GM12865 (cell line): ENCODE measurements around the gene FAM135A.
A peak's percentile ranks its signal among the peaks of the same experiment; 100 is the strongest.

Experiments
- DNase-seq: peaks from one replicate; pipeline ENCODE4 v3.0.0; 2010; ENCODE audit warnings: low read depth
- H3K4me3 ChIP-seq: 2 replicates; pipeline ENCODE4 v1.5.1; 2011; ENCODE audit warnings: mild to moderate bottlenecking, low read depth, low read length, control low read depth
- CTCF ChIP-seq: IDR thresholded peaks from 2 replicates; pipeline ENCODE4 v1.5.1; 2011; ENCODE audit warnings: low read length, control low read depth, low read depth, inconsistent platforms; ENCODE audit not compliant: insufficient read depth; ENCODE audit errors: missing control alignments

FAM135A gene

GRCh38 chr6:70503813-70504465, 90.6 kb downstream of the FAM135A start:
- DNase-seq = no peak
- no peak overlapping the region for H3K4me3 ChIP-seq
- no peak for TF ChIP-seq CTCF

- no peak for TF ChIP-seq CTCF
- DNase-seq = no peak
- H3K4me3 ChIP-seq = no peak overlapping the region
Measured at GRCh38 chr6:70506321-70506720, 93.0 kb downstream of the FAM135A start.

- DNase-seq = no peak
- no peak overlapping the region for H3K4me3 ChIP-seq
- no peak for TF ChIP-seq CTCF
Measured at GRCh38 chr6:70507161-70507560, 93.9 kb downstream of the FAM135A start.

- no peak for DNase-seq
- TF ChIP-seq CTCF = no peak
- H3K4me3 ChIP-seq = no peak overlapping the region
Measured at GRCh38 chr6:70508953-70509352, 95.6 kb downstream of the FAM135A start.

- TF ChIP-seq CTCF = no peak
- DNase-seq = no peak
- no peak overlapping the region for H3K4me3 ChIP-seq
Measured at GRCh38 chr6:70510600-70510999, 97.3 kb downstream of the FAM135A start.

GRCh38 chr6:70518723-70519122, 105.4 kb downstream of the FAM135A start:
- no peak overlapping the region for H3K4me3 ChIP-seq
- TF ChIP-seq CTCF = no peak
- no peak for DNase-seq

- DNase-seq = peak; percentile 30
- peak; percentile 41 for TF ChIP-seq CTCF
- H3K4me3 ChIP-seq = no peak overlapping the region
Measured at GRCh38 chr6:70520575-70520974, 107.3 kb downstream of the FAM135A start.
